Measurements from ENCODE around the gene AVEN. TPM values are rescaled to one million over a fixed set of nuclear protein-coding genes. Genes with fewer than 3 reads are reported as not detected.

Gene AVEN
- total and polyA plus RNA-seq, 9 of the 15 experiments (the other 6 are each of a cell fraction or from before 2014, with no cell fraction given): 1.5 to 6.4 (median 4.7) TPM

DNA sequence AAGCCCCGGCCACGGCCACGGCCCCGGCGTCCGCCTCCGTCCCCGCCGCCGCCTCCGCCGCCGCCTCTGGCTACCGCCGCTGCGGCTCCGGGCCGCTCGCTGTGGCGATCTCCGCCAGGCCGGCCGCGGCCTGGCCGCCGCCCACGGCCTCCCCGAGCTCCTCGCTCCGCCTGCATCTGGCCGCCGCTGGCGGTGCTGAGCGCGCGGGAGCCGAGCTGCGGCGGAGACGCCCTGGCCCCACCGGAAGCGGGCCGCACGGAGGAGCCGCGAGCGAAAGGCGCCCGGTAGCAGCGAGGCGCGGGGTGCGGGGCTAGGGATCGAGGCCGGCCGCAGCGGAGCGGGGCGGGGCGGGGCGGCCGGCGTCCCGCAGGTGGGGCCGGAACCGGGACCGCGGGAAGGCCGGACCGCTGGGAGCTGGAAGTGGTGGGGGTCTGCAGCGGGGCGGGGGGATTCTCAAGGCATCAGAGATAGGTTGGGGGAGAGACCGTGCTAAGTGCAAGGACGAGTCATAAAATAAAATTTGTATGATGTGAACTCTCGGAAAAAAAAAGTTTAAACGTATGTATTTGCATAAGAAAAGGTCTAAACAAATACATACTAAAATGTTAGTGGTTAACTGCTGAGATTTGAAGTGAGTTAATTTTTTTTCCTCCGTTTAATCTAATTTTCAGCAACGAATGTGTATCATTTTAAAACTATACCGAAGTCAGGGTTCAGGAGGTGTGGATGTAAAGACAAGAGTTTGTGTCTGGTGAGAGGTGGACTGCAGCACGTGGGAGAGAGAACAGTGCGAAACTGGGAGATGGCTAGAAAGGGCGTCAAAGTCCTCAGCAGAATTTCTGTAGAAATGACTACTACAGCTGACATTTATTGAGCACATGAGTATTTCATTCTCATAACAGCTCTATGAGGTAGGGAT, at the start of gene AVEN (continued):
- no peak for TF ChIP-seq ZNF263 (CRISPR knock-in tag; IDR thresholded peaks at IDR 0.05; ENCODE audit: borderline replicate concordance)
- TF ChIP-seq, protein P1, sequence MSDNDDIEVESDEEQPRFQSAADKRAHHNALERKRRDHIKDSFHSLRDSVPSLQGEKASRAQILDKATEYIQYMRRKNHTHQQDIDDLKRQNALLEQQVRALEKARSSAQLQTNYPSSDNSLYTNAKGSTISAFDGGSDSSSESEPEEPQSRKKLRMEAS (CRISPR knock-in tag; IDR thresholded peaks at IDR 0.05): peak; percentile 15; the same call in 1 of the 2 replicates
- TF ChIP-seq, protein P2, sequence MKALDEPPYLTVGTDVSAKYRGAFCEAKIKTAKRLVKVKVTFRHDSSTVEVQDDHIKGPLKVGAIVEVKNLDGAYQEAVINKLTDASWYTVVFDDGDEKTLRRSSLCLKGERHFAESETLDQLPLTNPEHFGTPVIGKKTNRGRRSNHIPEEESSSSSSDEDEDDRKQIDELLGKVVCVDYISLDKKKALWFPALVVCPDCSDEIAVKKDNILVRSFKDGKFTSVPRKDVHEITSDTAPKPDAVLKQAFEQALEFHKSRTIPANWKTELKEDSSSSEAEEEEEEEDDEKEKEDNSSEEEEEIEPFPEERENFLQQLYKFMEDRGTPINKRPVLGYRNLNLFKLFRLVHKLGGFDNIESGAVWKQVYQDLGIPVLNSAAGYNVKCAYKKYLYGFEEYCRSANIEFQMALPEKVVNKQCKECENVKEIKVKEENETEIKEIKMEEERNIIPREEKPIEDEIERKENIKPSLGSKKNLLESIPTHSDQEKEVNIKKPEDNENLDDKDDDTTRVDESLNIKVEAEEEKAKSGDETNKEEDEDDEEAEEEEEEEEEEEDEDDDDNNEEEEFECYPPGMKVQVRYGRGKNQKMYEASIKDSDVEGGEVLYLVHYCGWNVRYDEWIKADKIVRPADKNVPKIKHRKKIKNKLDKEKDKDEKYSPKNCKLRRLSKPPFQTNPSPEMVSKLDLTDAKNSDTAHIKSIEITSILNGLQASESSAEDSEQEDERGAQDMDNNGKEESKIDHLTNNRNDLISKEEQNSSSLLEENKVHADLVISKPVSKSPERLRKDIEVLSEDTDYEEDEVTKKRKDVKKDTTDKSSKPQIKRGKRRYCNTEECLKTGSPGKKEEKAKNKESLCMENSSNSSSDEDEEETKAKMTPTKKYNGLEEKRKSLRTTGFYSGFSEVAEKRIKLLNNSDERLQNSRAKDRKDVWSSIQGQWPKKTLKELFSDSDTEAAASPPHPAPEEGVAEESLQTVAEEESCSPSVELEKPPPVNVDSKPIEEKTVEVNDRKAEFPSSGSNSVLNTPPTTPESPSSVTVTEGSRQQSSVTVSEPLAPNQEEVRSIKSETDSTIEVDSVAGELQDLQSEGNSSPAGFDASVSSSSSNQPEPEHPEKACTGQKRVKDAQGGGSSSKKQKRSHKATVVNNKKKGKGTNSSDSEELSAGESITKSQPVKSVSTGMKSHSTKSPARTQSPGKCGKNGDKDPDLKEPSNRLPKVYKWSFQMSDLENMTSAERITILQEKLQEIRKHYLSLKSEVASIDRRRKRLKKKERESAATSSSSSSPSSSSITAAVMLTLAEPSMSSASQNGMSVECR (CRISPR knock-in tag; IDR thresholded peaks at IDR 0.05): no peak
- TF ChIP-seq ZNF830 (CRISPR knock-in tag; IDR thresholded peaks at IDR 0.05): no peak
- TF ChIP-seq, protein P3, sequence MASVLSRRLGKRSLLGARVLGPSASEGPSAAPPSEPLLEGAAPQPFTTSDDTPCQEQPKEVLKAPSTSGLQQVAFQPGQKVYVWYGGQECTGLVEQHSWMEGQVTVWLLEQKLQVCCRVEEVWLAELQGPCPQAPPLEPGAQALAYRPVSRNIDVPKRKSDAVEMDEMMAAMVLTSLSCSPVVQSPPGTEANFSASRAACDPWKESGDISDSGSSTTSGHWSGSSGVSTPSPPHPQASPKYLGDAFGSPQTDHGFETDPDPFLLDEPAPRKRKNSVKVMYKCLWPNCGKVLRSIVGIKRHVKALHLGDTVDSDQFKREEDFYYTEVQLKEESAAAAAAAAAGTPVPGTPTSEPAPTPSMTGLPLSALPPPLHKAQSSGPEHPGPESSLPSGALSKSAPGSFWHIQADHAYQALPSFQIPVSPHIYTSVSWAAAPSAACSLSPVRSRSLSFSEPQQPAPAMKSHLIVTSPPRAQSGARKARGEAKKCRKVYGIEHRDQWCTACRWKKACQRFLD (CRISPR knock-in tag; IDR thresholded peaks at IDR 0.05): no peak
- TF ChIP-seq MYNN (IDR thresholded peaks at IDR 0.05): no peak
- TF ChIP-seq MYNN (CRISPR knock-in tag; IDR thresholded peaks at IDR 0.05): no peak
- TF ChIP-seq, protein P4, sequence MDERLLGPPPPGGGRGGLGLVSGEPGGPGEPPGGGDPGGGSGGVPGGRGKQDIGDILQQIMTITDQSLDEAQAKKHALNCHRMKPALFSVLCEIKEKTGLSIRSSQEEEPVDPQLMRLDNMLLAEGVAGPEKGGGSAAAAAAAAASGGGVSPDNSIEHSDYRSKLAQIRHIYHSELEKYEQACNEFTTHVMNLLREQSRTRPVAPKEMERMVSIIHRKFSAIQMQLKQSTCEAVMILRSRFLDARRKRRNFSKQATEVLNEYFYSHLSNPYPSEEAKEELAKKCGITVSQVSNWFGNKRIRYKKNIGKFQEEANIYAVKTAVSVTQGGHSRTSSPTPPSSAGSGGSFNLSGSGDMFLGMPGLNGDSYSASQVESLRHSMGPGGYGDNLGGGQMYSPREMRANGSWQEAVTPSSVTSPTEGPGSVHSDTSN (CRISPR knock-in tag; IDR thresholded peaks at IDR 0.05; ENCODE audit: low read depth): no peak
- TF ChIP-seq, protein P4 (tag; conservative IDR thresholded peaks at IDR 0.05; ENCODE audit: low read depth): no peak
- TF ChIP-seq, protein P5, sequence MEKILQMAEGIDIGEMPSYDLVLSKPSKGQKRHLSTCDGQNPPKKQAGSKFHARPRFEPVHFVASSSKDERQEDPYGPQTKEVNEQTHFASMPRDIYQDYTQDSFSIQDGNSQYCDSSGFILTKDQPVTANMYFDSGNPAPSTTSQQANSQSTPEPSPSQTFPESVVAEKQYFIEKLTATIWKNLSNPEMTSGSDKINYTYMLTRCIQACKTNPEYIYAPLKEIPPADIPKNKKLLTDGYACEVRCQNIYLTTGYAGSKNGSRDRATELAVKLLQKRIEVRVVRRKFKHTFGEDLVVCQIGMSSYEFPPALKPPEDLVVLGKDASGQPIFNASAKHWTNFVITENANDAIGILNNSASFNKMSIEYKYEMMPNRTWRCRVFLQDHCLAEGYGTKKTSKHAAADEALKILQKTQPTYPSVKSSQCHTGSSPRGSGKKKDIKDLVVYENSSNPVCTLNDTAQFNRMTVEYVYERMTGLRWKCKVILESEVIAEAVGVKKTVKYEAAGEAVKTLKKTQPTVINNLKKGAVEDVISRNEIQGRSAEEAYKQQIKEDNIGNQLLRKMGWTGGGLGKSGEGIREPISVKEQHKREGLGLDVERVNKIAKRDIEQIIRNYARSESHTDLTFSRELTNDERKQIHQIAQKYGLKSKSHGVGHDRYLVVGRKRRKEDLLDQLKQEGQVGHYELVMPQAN (IDR thresholded peaks at IDR 0.05; ENCODE audit: borderline replicate concordance): no peak
- TF ChIP-seq HMG20B (CRISPR knock-in tag; IDR thresholded peaks at IDR 0.05): no peak
- TF ChIP-seq, protein P6, sequence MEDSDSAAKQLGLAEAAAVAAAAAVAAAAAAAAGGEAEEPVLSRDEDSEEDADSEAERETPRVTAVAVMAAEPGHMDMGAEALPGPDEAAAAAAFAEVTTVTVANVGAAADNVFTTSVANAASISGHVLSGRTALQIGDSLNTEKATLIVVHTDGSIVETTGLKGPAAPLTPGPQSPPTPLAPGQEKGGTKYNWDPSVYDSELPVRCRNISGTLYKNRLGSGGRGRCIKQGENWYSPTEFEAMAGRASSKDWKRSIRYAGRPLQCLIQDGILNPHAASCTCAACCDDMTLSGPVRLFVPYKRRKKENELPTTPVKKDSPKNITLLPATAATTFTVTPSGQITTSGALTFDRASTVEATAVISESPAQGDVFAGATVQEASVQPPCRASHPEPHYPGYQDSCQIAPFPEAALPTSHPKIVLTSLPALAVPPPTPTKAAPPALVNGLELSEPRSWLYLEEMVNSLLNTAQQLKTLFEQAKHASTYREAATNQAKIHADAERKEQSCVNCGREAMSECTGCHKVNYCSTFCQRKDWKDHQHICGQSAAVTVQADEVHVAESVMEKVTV (CRISPR knock-in tag; IDR thresholded peaks at IDR 0.05): no peak
- TF ChIP-seq DIDO1 (tag; IDR thresholded peaks at IDR 0.05; ENCODE audit: low read depth): no peak
- no peak for TF ChIP-seq MCM7 (IDR thresholded peaks at IDR 0.05)
